ENCODE data around the gene OR6P1. TPM values are rescaled to one million over a fixed set of nuclear protein-coding genes. Genes with fewer than 3 reads are reported as not detected.

Gene OR6P1
- total RNA-seq = not detected in 2 replicates

GRCh38 chr1:158570480-158570879 is at the start of gene OR6P1:
Gene OR6P1 (minus strand): TSS chr1:158570580. CDS start chr1:158563604, 6,976 bp downstream.

GRCh38 chr1:158604968-158605367 is 34.6 kb upstream of the OR6P1 start, which contains the start of gene OR10Z1:
Gene OR10Z1 (plus strand): TSS chr1:158605268. CDS start chr1:158606439, 1,171 bp downstream.

GRCh38 chr1:158579733-158580132 is 9.4 kb upstream of the OR6P1 start, which contains the start of gene OR10X1:
Gene OR10X1 (minus strand): TSS chr1:158579899. CDS start chr1:158579899, 0 bp downstream.

GRCh38 chr1:158554352-158554751 is 16.0 kb downstream of the OR6P1 start, which contains the start of gene OR6Y1:
Gene OR6Y1 (minus strand): TSS chr1:158554405. CDS start chr1:158548105, 6,300 bp downstream.

Other genes starting within 250 kb of the OR6P1 start
- gene CD1B, start 239.0 kb downstream of the OR6P1 start, total RNA-seq = not detected in 2 replicates
- gene CD1E, start 216.7 kb downstream of the OR6P1 start, total RNA-seq = not detected in 2 replicates
- not detected in 2 replicates for gene OR10T2, start 171.1 kb downstream of the OR6P1 start, total RNA-seq
- gene OR10K2, start 144.3 kb downstream of the OR6P1 start, total RNA-seq = not detected in 2 replicates
- not detected in 2 replicates for gene OR10K1, start 108.7 kb downstream of the OR6P1 start, total RNA-seq
- gene OR10R2, start 98.4 kb downstream of the OR6P1 start, total RNA-seq = not detected in 2 replicates
- gene OR6Y1, start 16.2 kb downstream of the OR6P1 start, total RNA-seq = not detected in 2 replicates
- not detected in 2 replicates for gene OR10X1, start 9.3 kb upstream of the OR6P1 start, total RNA-seq
- gene OR10Z1, start 34.7 kb upstream of the OR6P1 start, total RNA-seq = not detected in 2 replicates
- gene SPTA1, start 116.1 kb upstream of the OR6P1 start, total RNA-seq = 0.13 TPM in 1 of 2 replicates, not detected in the other
- gene OR6K2, start 130.1 kb upstream of the OR6P1 start, total RNA-seq = not detected in 2 replicates
- gene OR6K3, start 150.1 kb upstream of the OR6P1 start, total RNA-seq = not detected in 2 replicates
- not detected in 2 replicates for gene OR6K6, start 184.1 kb upstream of the OR6P1 start, total RNA-seq
- gene OR6N1, start 201.6 kb upstream of the OR6P1 start, total RNA-seq = not detected in 2 replicates
- gene OR6N2, start 210.6 kb upstream of the OR6P1 start, total RNA-seq = not detected in 2 replicates